ENCODE measurements around the gene HTRA1. TPM values are rescaled to one million over a fixed set of nuclear protein-coding genes. Genes with fewer than 3 reads are reported as not detected.

Gene HTRA1
- total RNA-seq, 4 donors from 2014 or later, result 55.2 to 99.5 (median 80.6) TPM

DNA sequence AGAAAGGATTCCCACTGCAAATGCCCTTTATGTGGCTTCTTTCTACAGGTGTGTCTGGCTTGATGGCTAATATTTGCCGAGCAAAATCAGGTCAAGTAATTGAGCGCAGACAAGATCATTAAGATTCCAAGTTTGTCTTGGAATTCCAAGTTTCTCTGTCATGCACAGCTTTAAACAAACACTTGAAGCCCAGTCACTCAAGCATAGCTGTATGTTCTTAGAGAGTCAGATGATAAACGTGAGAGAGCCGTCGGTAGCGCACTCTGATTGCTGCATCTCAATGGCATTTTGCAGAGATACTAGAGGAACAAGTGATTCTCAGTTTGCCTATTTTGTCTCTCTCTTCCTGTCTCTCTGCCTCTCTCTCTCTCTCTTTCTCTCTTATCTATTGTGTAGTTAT is 99.9 kb downstream of the HTRA1 start:
- Histone ChIP-seq H3K4me3 (no peak overlapping the region), H3K4me1 (peaks cover 18% of the 10 kb centered on the region), H3K36me3 (no peaks in the 10 kb centered on the region), H3K27ac (no peak overlapping the region), H3K27me3 (peaks cover 9% of the 10 kb centered on the region), H3K9me3 (no peaks in the 10 kb centered on the region)
- TF ChIP-seq EP300 (IDR thresholded peaks at IDR 0.05) (no peak), POLR2AphosphoS5 (IDR thresholded peaks at IDR 0.05) (no peak), POLR2A (IDR thresholded peaks at IDR 0.05) (no peak), CTCF (IDR thresholded peaks at IDR 0.05) (no peak)
- DNase-seq (ENCODE audit: low spot score in 2 of 2), result no peak
- 73% methylated on average over 6 of the region's 6 CpGs for WGBS

GRCh38 chr10:122561792-122562191 is 100.4 kb downstream of the HTRA1 start:
- Histone ChIP-seq H3K9me3 (no peaks in the 10 kb centered on the region), H3K4me3 (no peak overlapping the region), H3K4me1 (peaks cover 18% of the 10 kb centered on the region), H3K27me3 (peaks cover 9% of the 10 kb centered on the region), H3K27ac (no peak overlapping the region), H3K36me3 (no peaks in the 10 kb centered on the region)
- TF ChIP-seq POLR2AphosphoS5 (IDR thresholded peaks at IDR 0.05), result no peak
- DNase-seq (ENCODE audit: low spot score in 2 of 2), result no peak

Other genes with a start within 250 kb of the HTRA1 start
- gene BTBD16, start 190.3 kb upstream of the HTRA1 start, total RNA-seq, result 10 to 100 TPM in 1 of 4 donors, 1 to 10 TPM in 2, under 1 TPM in 1; 0.85 to 10.2 (median 5.1) TPM
- gene PLEKHA1, start 86.8 kb upstream of the HTRA1 start, total RNA-seq, result 10 to 100 TPM; 68.2 to 91.6 (median 78.8) TPM
- under 1 TPM in 1 of 4 donors, not detected in 3; 0.72 TPM for gene ARMS2, start 6.9 kb upstream of the HTRA1 start, total RNA-seq
- under 1 TPM; 0.15 to 0.62 (median 0.31) TPM for gene DMBT1, start 99.2 kb downstream of the HTRA1 start, total RNA-seq
- not detected for gene C10orf120, start 238.3 kb downstream of the HTRA1 start, total RNA-seq